GM18502 (cell line): Measurements from ENCODE around the gene ACTN2.

Experiments used
- ATAC-seq: cut with Tn5 transposase; IDR thresholded peaks from one replicate; pipeline ENCODE4 v1.9.1; 2021; ENCODE audit warnings: mild to moderate bottlenecking; ENCODE audit not compliant: unreplicated experiment, poor library complexity

ACTN2 gene

DNA sequence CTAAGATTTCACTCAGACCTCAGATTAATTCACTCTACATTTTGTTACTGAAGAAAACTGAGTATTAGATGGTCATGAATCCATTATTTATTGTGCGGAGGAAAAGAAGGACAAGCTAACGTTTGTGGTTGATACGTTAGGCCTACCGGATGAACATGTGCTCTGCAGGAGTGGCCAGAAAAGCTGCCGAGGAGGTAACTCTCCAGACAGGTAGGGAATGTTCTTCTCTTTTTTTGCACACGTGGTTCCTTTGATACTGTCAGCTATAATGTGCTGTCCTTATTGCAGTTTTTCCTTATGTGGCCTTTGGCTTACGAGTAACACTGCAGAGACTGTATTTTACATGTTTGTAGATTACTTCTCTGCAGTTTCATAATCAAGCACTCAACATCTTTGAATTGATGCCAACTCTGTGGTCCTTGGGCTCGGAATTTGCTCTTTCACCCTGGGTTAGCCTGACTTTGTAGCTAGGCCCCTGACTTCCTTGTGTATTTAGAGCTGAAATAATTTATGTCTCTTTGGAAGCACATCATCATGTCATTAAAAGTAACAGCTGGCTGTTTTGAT is 122.3 kb downstream of the ACTN2 start:
- no peak for ATAC-seq

DNA sequence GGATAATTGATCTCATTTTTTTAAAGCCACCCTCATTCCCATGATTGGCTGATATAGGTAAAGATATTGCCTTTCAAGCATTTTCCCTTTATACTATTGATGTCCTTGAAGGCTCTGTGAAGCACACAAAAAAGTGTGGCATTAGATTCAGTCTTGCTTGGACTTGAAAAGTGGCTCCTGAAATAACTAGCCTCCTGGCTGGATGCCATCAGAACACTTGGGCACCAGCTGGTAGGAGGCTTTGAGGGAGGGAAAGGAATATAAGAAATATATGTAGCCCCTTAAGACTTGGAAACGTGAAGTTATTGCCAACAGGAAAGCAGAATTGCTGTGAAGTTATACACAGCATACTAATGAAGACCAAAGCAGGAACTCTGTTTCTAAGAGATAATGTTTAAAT is 122.8 kb downstream of the ACTN2 start:
- ATAC-seq, result no peak

DNA sequence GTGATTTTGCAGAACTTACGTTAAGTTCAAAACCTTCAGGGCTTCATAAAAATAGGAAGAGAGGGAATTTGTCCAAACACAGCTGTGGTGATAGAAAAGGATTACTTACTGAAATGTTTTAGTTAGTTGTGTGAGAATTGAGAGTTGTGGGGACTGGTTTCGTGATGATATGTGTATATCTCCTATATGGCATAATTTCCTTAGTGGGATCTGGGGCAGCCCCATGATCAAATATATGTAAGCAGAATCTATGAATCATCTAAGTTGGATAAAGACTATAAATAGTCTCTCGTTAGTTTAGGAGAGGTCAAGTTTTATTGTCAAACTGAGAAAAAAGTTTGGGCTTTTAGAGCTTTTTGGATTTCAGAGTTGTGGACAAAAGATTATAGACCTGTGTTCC is 123.7 kb downstream of the ACTN2 start:
- no peak for ATAC-seq

DNA sequence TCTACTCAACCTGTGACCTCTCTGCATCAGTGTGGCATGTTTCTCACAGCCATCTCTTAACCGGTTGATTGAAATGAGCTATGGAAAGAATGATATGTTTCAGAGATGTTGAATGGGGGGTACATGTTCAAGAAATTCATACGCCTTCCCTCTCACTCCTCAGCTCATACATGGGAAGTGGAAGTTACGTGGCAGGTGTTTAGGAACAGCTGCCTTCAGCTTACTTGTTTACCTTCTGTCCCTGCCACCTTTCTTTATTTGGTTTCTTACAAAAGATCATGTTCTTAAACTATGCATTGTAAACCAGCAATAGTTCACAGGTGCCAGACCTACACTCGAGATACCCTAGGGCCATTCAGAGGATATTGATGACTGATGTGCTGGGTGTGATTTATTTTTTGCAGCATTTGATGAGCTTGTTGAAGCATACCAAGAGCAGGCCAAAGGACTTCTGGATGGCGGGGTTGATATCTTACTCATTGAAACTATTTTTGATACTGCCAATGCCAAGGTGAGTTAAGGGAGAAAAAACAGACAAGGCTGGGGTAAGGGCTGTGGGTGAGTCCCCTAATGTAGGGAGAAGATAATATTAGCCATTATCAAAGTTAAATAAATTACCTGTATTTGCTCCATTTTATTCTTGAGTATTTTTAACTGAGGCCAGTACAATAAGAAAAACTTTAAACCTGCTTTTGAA is 126.2 kb downstream of the ACTN2 start:
- no peak for ATAC-seq
